Activated B cell treated with CpG ODN at 0.5 μM for 24 hours (primary cell): ENCODE data around the gene PDE10A. TPM values are rescaled to one million over a fixed set of nuclear protein-coding genes. Genes with fewer than 3 reads are reported as not detected.

Experiments used
- ATAC-seq: fragments of 200-7000 bp; cut with Tn5 transposase; one replicate; pipeline ENCODE4 v1.10.0; 2021; ENCODE audit warnings: low read depth, mild to moderate bottlenecking, moderate library complexity
- CTCF ChIA-PET: fragments of 350-600 bp; sonication (Branson Sonifier 250); formaldehyde crosslinking; loops from one replicate; lab custom pipeline; 2021; ENCODE audit warnings: antibody characterized with exemption; lab: Charles Lee
- POLR2A ChIA-PET: fragments of 350-600 bp; sonication (Branson Sonifier 250); formaldehyde crosslinking; loops from one replicate; lab custom pipeline; 2021; ENCODE audit warnings: antibody characterized with exemption; lab: Charles Lee
- DNase-seq: peaks from one replicate; pipeline ENCODE4 v3.0.0; 2022
- H3K27ac Mint-ChIP-seq: one replicate; pipeline ENCODE4 v1.8.0; 2020; ENCODE audit warnings: mixed read lengths
- H3K27me3 Mint-ChIP-seq: one replicate; pipeline ENCODE4 v1.8.0; 2021; ENCODE audit warnings: mixed read lengths
- H3K36me3 Mint-ChIP-seq: one replicate; pipeline ENCODE4 v1.8.0; 2021; ENCODE audit warnings: low read depth, mixed read lengths
- H3K4me1 Mint-ChIP-seq: one replicate; pipeline ENCODE4 v1.8.0; 2021; ENCODE audit warnings: mixed read lengths
- H3K4me3 Mint-ChIP-seq: one replicate; pipeline ENCODE4 v1.8.0; 2020; ENCODE audit warnings: mild to moderate bottlenecking, mixed read lengths
- H3K9me3 Mint-ChIP-seq: one replicate; pipeline ENCODE4 v1.8.0; 2020; ENCODE audit warnings: mixed read lengths
- intact Hi-C: fragments of 100-400 bp; cut with micrococcal nuclease; formaldehyde crosslinking; loops from one replicate; pipeline ENCODE4 v1.15.1; 2024
- total RNA-seq: library from RNA; stranded (reverse); gene quantifications from 2 replicates; pipeline ENCODE4 v1.2.3, GENCODE V29; 2022
- TF ChIP-seq, protein P1 (sequence below): fragments of 200-600 bp; IDR thresholded peaks from one replicate; pipeline ENCODE4 v1.8.0; 2022; ENCODE audit warnings: antibody characterized with exemption, mild to moderate bottlenecking

PDE10A gene
- total RNA-seq, 1 donor from 2014 or later = not detected

DNA sequence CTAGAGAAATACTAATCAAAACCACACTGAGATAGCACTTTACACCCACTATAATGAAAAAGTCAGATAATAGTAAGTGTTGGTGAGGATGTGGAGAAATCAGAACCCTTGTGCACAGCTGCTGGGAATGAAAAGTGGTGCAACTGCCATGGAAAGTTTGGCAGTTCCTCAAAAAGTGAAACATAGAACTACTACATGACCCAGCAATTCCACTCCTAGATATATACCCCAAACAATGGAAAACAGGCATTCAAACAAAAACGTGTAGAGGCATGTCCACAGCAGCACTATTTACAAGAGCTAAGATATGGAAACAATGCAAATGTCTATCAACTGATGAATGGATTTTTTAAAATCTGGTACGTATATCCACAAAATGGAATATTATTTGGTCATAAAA is 236.1 kb downstream of the PDE10A start:
- Mint-ChIP-seq H3K36me3 (no peaks in the 10 kb centered on the region), H3K4me1 (no peaks in the 10 kb centered on the region), H3K4me3 (no peak overlapping the region), H3K9me3 (no peaks in the 10 kb centered on the region), H3K27ac (no peak overlapping the region), H3K27me3 (no peaks in the 10 kb centered on the region)
- CTCF ChIA-PET = no interaction called here
- POLR2A ChIA-PET = no interaction called here
- TF ChIP-seq, protein P1, sequence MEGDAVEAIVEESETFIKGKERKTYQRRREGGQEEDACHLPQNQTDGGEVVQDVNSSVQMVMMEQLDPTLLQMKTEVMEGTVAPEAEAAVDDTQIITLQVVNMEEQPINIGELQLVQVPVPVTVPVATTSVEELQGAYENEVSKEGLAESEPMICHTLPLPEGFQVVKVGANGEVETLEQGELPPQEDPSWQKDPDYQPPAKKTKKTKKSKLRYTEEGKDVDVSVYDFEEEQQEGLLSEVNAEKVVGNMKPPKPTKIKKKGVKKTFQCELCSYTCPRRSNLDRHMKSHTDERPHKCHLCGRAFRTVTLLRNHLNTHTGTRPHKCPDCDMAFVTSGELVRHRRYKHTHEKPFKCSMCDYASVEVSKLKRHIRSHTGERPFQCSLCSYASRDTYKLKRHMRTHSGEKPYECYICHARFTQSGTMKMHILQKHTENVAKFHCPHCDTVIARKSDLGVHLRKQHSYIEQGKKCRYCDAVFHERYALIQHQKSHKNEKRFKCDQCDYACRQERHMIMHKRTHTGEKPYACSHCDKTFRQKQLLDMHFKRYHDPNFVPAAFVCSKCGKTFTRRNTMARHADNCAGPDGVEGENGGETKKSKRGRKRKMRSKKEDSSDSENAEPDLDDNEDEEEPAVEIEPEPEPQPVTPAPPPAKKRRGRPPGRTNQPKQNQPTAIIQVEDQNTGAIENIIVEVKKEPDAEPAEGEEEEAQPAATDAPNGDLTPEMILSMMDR = no peak
- DNase-seq (no peak), ATAC-seq (no peak)
- intact Hi-C loops = no loop called here

DNA sequence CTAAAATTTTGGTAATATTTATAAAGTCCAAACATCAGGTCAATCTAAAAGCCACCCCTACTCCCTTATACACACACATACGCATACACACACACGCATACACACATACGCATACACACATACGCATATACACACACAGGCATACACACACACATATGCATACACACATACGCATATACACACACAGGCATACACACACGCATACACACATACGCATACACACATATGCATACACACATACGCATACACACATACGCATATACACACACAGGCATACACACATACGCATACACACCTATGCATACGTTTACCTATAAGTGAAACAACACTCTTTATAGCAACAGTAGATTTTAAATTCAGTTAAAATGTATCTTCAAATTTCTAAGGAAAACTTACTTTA is 240.8 kb downstream of the PDE10A start:
- Mint-ChIP-seq H3K9me3 (no peaks in the 10 kb centered on the region), H3K27me3 (no peaks in the 10 kb centered on the region), H3K27ac (no peak overlapping the region), H3K4me1 (no peaks in the 10 kb centered on the region), H3K36me3 (no peaks in the 10 kb centered on the region), H3K4me3 (no peak overlapping the region)
- no peak for DNase-seq
- TF ChIP-seq, protein P1 = no peak
- intact Hi-C loops = no loop called here
- ChIA-PET CTCF (no interaction called here), POLR2A (no interaction called here)
- no peak for ATAC-seq

DNA sequence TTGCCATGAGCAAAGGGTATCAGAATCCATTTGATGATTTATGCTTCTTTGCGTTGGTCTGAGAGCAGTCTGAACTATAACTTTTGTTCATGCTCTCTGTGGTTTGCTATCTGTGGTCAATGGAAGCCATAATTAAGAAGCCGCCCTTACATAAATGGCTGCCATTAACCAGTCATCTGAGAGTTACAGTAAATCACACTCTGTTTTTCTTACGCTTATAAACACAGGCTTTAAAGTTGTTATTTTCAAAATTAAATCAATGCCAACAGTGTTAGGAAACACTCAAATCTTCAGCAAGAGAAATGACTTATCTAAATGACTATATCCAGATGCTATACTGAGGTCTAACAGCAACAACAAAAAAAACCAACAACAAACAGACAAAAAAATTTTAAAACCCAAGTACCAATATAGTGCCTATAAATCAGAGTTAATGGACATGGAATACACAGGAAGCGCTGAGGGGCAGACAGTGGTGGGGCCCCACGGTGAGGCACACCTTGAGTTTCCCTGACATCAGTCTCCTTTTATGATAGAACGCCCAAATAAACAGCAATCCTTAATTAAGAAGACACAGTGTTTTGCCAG is 245.7 kb downstream of the PDE10A start:
- CTCF ChIA-PET = no interaction called here
- Mint-ChIP-seq H3K4me3 (no peak overlapping the region), H3K4me1 (no peaks in the 10 kb centered on the region), H3K36me3 (no peaks in the 10 kb centered on the region), H3K9me3 (no peaks in the 10 kb centered on the region), H3K27me3 (no peaks in the 10 kb centered on the region), H3K27ac (no peak overlapping the region)
- POLR2A ChIA-PET = no interaction called here
- DNase-seq (no peak), ATAC-seq (no peak)
- TF ChIP-seq, protein P1 = no peak
- intact Hi-C loops = no loop called here

DNA sequence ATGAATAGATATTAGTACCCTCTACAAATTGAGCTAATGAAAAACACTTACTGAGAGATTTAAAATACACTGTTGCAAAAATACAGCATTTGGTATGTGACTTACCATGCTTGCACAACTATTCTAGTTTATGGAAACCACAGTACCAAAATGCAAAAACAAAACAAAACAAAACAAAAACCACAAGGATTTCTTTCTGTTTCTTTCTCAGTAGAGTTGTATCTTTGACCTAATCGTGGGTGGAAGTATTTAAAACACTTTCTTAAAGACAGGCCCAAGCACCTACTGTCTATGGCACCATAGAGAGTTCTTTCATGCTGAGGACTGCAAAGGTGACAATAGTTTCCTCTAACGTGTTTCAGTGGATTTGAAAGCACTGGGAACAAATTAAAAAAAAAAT is 258.3 kb downstream of the PDE10A start:
- CTCF ChIA-PET = no interaction called here
- no peaks in the 10 kb centered on the region for H3K27me3 Mint-ChIP-seq

DNA sequence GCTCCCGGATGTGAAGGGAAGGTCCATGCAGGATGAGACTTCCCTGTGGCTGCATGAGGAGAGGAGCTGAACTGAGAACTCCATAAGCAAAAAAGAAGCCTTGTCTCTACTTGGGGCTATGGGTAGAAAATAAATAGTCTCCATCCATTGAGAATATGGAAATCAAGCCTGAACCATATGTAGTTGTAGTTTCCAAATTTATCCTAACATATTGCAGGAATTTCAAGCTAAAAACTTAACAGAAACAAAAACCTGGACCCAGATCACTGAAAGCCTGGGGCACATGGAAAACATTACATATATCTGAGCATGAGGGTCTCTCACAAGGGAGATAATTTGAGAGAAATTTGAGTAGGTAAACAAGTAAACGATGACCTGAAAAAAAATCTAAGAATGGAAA is 258.7 kb downstream of the PDE10A start:
- no peaks in the 10 kb centered on the region for H3K27me3 Mint-ChIP-seq
- ATAC-seq (no peak), DNase-seq (no peak)
- H3K4me1 Mint-ChIP-seq = no peaks in the 10 kb centered on the region
- intact Hi-C loops = no loop called here
- H3K9me3 Mint-ChIP-seq = peaks cover 6% of the 10 kb centered on the region
- H3K27ac Mint-ChIP-seq = no peak overlapping the region
- no peaks in the 10 kb centered on the region for H3K36me3 Mint-ChIP-seq
- TF ChIP-seq, protein P1 = no peak
- H3K4me3 Mint-ChIP-seq = no peak overlapping the region
- ChIA-PET POLR2A (no interaction called here), CTCF (no interaction called here)

More for the DNA sequence above, 258.3 kb downstream of the PDE10A start:
- no peaks in the 10 kb centered on the region for H3K36me3 Mint-ChIP-seq
- no peak for ATAC-seq
- no peak overlapping the region for H3K4me3 Mint-ChIP-seq
- TF ChIP-seq, protein P1 = no peak
- no peak for DNase-seq
- POLR2A ChIA-PET = no interaction called here
- H3K27ac Mint-ChIP-seq = no peak overlapping the region
- no peaks in the 10 kb centered on the region for H3K4me1 Mint-ChIP-seq
- intact Hi-C loops = no loop called here
- peaks cover 6% of the 10 kb centered on the region for H3K9me3 Mint-ChIP-seq
